Stimulated activated CD8-positive, alpha-beta memory T cell treated with anti-CD3 and anti-CD28 coated beads, Interleukin-7, amount 100 ng/mL, for 1 hour (primary cell): ENCODE results near the gene ZFYVE28.

Source experiments
- DNase-seq, 2 donors: peaks; one replicate each; pipeline ENCODE4 v3.0.0-alpha.2; 2020; ENCODE audit warnings: low read depth in 2 of 2

The ZFYVE28 gene

DNA sequence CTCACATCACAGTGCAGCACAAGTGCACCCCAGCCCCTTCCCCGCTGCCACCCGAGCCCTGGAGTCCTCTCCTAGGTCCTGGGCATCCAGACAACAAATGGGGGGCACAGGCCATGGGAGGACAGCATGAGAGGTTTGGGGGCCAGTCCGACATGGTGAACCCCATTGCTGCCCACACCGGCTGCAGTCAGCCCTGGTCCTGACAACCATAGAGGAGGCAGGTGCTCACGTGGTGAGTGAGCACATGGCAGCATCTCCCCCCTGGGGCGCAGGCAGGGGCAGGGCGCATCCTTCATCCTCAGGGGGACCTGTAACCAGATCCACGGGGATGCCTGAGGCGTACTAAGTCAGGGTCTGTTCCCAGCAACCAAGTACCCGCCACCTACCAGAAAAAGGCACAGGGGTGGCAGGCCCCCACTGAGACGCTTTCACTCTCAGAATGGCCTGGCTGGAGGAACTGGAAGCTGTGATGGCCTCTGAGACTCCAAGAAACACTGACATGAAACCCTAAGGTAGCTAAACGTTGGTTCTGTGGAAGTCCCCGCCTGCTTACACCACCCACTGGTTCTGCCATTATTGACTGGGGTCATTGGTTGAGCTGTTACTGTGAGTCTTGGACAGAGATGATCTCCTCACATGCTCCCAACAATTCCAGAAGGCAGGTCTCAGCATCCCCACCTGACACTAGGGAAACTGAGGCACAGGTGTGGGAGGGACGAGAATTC lies 6.5 kb downstream of the ZFYVE28 start:
- DNase-seq, result no peak

DNA sequence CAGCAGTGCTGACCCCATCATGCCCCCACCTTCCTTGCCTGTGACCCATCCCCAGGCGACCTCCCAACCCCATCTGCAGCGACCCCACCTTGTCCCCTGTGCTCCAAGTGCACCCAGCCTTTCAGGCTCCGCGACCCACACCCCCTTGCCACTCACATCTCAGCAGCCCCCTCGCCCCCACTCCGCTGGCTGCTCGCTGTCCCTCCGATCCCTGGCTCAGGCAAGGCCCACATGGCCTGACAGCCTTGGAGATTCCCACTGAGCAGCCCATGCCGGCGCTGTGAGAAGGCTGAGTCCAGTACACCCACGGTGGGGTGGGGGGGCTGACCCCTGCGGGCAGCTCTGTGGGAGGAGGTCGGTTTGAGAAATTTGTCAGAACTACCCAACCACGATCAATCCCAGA lies 9.1 kb downstream of the ZFYVE28 start:
- no peak for DNase-seq

DNA sequence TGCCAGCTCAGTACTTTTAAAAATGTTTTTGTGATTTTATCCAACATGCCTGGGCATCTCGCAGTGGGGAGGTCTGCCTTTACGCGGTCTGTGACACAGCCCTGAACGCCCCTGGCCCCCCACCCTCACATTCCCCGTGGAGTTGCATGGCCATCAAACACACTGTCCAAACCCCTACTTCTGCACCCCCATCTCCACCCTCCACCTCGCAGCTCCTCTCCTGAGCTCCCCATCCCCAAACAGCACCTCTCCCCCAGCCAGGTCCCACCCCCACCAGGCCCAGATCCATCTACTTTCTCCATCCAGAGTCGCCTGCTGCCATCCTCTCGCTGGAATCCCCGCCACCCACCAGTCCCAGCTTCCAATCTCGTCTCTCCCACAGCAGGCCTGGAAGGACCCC lies 9.5 kb downstream of the ZFYVE28 start:
- DNase-seq, result no peak

- no peak for DNase-seq
These were observed 10.0 kb downstream of the ZFYVE28 start for GRCh38 chr4:2408401-2408958.

- DNase-seq, result no peak
These were observed 10.5 kb downstream of the ZFYVE28 start for GRCh38 chr4:2407991-2408342.

DNA sequence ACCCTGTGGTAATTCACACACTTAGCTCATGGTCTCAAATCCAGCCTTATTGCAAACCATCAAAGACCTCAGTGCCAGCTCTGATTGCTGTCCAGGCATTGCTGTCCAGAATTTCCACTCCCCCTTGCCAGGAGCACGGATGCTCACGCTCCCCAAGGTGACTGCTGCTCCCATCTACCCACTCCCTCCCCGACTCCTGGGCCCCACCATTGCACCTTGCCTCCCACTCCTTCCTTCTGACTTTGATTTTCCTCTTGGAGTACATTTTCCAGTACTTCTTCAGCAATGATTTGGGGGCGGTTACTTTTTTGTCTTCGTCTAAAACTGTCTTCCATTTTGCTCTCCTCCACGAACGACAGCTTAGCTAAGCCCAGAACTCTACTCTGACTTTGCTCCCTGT lies 11.5 kb downstream of the ZFYVE28 start:
- DNase-seq, result no peak

GRCh38 chr4:2406406-2406805 lies 12.0 kb downstream of the ZFYVE28 start:
- DNase-seq, result no peak

- no peak for DNase-seq
These were observed 15.5 kb downstream of the ZFYVE28 start for GRCh38 chr4:2402941-2403340.

DNA sequence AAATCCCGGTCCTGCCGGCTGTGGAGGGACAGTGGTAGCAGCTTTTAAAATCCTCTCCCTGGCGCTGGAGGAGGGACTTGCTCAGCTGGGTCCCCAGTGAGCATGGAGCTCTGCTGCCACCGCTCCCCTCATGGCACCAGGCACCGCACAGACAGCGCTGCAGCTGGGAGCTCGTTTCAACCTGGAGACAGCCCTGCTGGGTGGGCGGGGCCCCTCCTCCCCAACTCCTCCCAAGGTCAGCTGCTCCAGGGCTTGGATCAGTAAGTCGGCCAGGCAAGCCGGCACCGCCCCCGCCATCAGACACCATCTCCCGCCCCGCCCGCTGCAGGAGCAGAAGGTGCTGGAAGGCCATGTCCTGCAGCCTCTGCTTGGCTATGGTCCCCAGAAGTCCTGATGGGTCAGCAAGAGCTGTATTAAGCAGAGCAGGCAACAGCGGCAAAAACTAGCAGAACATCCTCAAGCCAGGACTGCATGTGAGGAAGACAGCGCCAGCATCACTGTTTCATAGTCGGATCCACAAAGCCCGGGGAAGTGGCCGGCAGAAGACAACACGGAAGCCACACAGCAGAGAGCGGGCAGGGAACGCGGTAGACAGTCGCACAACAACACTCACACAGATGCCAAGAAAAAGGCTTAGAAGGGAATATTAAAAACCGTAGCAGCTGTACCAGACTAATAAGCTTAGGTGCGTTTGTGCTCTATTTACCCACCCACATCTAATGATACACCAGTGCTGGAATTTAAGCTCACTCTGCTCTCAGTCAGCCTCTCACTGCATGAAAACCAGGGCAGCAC lies 16.2 kb downstream of the ZFYVE28 start:
- no peak for DNase-seq

- DNase-seq, result no peak
These were observed 16.8 kb downstream of the ZFYVE28 start for GRCh38 chr4:2401610-2401983.

DNA sequence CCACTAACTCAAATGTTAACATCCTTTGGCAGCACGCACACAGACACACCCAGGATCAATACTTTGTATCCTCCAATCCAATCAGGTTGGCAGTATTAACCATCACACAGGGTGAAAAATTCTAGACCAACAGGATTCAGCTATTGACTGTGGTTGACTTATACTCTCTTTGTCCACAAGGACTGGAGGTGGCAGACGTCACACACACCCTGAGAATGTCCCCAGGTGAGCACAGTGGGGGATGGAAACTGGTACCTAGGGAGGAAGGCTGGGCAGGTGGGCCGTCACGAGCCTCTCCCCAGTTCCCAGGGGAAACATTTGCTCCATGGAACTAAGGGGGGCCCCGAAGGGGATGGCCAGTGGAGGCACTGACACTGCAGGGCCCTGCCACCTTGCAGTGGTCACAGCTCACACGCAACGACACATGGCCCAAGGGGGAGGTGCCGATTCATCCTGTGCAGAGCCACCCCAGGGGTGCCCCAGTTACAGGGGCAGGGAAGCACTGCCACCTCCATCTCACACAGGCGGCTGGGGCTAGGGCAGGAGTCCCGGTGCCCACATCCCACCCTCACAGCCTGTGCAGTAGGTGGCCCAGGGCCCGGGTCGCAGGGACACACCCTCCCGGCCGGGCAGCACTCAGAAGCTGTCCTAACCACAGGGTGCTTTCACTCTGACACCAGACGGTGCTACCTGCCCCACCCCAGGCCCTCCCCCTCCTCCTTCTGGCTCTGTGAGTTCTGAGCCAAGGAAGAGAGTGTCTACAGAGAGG lies 17.4 kb downstream of the ZFYVE28 start:
- DNase-seq, result no peak

DNA sequence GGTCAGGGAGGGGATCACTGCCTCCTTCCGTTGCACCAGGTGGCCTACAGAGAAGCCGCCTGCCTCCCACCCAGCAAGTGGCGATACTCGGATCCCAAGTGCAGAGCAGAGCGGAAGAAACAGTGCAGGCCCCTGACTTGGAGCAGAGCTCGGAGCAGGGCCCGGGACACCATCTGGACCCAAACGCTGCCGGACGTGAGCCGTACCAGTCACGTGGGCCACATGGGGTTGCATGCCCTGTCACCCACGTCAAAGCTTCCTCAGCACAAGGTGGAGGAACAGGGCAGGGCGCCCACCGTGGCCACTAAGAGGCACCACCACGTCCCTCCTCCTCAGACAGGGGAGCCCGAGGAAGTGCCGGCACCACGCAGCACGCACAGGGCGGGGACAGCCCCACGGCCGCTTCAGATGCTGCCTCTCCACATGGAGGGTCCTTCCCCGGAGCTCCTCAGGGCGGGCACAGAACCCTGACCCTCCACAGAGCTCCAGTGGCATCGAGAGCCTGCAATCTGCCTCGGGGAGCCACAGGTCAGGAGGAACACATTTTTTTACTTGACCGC lies 18.7 kb downstream of the ZFYVE28 start:
- DNase-seq, result no peak

DNA sequence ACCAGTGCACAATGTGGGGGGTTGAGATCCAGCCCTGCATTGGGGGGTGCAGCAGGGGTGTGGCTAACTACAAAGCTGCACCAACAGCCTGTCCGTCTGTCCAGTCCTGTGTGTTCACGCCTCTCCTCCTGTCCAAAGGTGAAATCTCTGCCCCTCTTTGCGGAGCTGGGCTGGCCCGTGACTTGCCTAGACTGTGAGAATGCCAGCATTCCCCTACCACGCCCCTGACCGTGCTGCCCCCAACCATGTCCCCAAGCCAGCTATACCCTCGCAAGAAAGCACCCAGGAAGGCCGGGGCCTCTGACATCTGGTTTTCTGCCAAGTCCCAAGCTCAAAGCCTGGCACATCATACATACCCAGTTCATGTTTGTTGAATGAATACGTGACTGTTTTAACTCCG lies 19.2 kb downstream of the ZFYVE28 start:
- no peak for DNase-seq

DNA sequence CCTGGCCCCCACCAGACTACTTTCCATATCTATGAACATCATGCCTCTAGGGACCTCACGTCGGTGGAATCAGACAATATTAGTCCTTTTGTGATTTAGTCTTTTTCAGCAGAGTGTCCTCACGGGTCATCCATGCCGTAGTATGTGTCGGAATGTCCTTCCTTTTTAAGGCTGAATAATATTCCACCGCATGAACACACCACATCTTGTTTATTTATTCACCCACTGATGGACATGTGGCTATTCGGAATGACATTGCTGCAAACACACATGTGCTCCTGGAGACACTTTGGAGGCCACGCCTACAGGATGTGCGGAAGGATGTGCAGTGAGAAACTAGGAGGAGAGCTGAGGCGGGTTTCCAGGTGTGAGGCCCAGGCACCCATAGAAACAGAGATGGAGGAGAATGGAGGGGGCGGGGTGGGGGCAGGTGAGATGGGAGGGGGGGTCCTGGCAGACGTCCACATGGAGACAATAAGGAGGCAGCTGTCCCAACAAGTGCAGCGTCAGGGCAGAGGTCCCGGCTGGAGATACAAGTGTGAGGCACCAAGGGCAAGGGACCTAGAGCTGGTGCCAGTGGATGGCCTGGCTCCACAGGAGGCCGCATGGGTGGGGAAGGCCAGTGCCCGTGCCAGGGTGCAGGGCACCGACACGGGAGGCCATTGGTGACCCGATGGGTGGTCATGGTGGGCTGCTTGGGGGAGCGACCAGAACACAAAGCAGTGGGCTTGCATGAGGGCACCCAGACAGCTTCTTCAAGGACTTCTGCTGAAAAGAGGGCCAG lies 20.7 kb downstream of the ZFYVE28 start:
- no peak for DNase-seq

- no peak for DNase-seq
These were observed 21.6 kb downstream of the ZFYVE28 start for GRCh38 chr4:2396781-2397368.

DNA sequence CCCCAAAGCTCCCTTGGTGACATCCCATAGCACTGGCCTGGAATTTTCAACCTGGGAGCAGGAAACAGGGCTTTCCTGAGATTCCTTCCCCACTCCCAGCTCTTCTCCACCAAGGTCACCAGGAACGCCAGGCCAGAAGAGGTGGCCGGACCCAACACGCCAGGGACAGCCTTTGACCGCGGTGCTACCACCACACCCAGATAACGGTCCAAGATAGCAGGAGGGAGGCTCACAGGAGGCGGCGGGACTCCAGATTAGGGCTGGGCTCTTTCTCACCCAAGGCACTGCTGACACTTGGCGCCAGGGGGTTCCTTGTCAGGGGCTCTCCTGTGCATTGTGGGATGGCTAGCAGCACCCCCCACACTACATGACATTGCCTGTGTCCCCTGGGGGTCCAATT lies 22.9 kb downstream of the ZFYVE28 start:
- no peak for DNase-seq

GRCh38 chr4:2395038-2395437 lies 23.4 kb downstream of the ZFYVE28 start:
- no peak for DNase-seq

DNA sequence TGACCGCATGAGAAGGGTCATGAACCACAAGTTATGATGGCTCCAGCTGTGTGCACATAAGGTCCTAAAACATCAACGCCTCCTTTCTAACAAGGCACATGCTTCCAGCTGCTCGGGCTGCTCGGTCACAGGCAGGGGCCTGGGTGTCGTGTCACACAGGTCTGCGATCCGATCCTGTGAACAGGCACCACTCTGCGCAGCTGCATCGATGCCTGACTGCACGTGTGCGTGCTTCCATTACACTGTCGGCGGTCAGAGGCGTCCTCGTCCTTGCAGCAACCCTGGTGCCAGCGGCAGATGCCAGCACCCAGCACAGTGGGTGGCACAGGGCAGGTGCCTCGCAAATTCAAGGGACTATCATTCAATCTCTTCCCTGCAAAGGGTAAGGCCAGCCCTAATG lies 23.9 kb downstream of the ZFYVE28 start:
- DNase-seq, result no peak

DNA sequence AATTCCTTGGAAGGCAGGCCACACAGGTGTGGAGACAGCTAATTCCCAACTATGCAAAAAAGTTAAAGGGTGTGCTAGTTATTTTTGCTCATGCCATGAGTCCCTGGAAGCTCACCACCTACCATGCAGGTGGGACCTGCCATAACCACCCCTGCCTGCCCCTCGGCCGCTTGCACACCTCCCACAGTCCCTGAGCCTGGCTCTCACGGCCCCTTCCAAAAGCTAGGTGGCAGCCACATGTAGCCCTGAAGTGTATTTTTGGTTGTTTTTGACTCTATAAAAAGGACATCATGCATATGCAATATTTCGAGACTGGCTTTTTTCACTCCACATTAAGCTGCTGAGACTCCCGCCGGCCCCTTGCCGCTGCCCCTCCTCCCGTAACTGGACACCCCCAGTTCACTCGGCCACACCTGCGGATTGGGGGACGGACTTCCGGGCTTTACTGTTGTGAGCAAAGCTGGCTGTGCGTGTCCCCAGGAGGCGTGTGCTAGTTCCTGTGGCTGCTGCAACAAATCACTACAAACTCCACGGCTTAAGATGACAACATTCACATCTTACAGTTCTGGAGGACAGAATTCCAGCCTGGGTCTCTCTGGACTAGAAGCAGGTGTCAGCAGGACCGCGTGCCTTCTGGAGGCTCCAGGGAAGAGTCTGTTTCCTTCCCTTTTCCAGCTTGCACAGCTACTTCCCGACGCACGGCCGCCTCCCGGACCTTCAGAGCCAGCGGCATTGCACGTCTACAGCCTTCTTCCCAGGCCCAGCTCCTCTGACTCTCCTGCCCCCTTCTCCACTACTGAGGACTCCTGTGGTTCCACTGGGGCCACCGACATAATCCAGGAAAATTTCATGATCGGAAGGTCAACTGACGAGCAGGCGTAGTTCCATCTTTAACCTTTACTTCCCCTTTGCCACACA lies 24.8 kb downstream of the ZFYVE28 start:
- DNase-seq, result no peak
